ENCODE data around the gene CXCL1.

The CXCL1 gene

GRCh38 chr4:73852771-73853170 is 16.4 kb upstream of the CXCL1 start:
- TF ChIP-seq CTCF (IDR thresholded peaks at IDR 0.05; ENCODE audit: insufficient read depth, low read length) (no peak), GABPA (IDR thresholded peaks at IDR 0.05; ENCODE audit: low read depth) (no peak), SPI1 (IDR thresholded peaks at IDR 0.05; ENCODE audit: borderline replicate concordance, low read depth) (no peak), POLR2AphosphoS5 (IDR thresholded peaks at IDR 0.05; ENCODE audit: low read depth) (no peak), REST (IDR thresholded peaks at IDR 0.05; ENCODE audit: insufficient replicate concordance, low read depth) (no peak)
- H3K4me3 ChIP-seq (replicated peaks; ENCODE audit: insufficient read depth, low read length), result no peak overlapping the region
- no peak overlapping the region; the same call in 1 of the 2 replicates for H3K27ac ChIP-seq (replicated peaks)
- no peak for DNase-seq (ENCODE audit: low read depth in 1 of 2, low spot score in 1 of 2)
- no peaks in the 10 kb centered on the region for H3K27me3 ChIP-seq (ENCODE audit: insufficient read depth, poor library complexity, severe bottlenecking)

GRCh38 chr4:73853246-73853704 is 15.9 kb upstream of the CXCL1 start, which contains the start of gene PF4V1:
PF4V1 (plus strand) TSS chr4:73853296; CDS start chr4:73853363, 67 bp downstream.
- no peak for DNase-seq (ENCODE audit: low read depth in 1 of 2, low spot score in 1 of 2)
- TF ChIP-seq GABPA (IDR thresholded peaks at IDR 0.05; ENCODE audit: low read depth) (no peak), REST (IDR thresholded peaks at IDR 0.05; ENCODE audit: insufficient replicate concordance, low read depth) (no peak), POLR2AphosphoS5 (IDR thresholded peaks at IDR 0.05; ENCODE audit: low read depth) (no peak), SPI1 (IDR thresholded peaks at IDR 0.05; ENCODE audit: borderline replicate concordance, low read depth) (no peak), CTCF (IDR thresholded peaks at IDR 0.05; ENCODE audit: insufficient read depth, low read length) (no peak)
- no peak within 1 kb of the TSS for H3K4me3 ChIP-seq (replicated peaks; ENCODE audit: insufficient read depth, low read length)

GRCh38 chr4:73853718-73854473 is 15.3 kb upstream of the CXCL1 start:
- H3K4me3 ChIP-seq (replicated peaks; ENCODE audit: insufficient read depth, low read length), result no peak overlapping the region
- H3K27ac ChIP-seq (replicated peaks), result no peak overlapping the region
- no peak for DNase-seq (ENCODE audit: low read depth in 1 of 2, low spot score in 1 of 2)
- no peaks in the 10 kb centered on the region for H3K27me3 ChIP-seq (ENCODE audit: insufficient read depth, poor library complexity, severe bottlenecking)
- TF ChIP-seq REST (IDR thresholded peaks at IDR 0.05; ENCODE audit: insufficient replicate concordance, low read depth) (no peak), POLR2AphosphoS5 (IDR thresholded peaks at IDR 0.05; ENCODE audit: low read depth) (no peak), SPI1 (IDR thresholded peaks at IDR 0.05; ENCODE audit: borderline replicate concordance, low read depth) (no peak), CTCF (IDR thresholded peaks at IDR 0.05; ENCODE audit: insufficient read depth, low read length) (no peak), GABPA (IDR thresholded peaks at IDR 0.05; ENCODE audit: low read depth) (no peak)

More at GRCh38 chr4:73853246-73853704, 15.9 kb upstream of the CXCL1 start, which contains the start of gene PF4V1:
- H3K27me3 ChIP-seq (ENCODE audit: insufficient read depth, poor library complexity, severe bottlenecking), result no peaks in the 10 kb centered on the region
- no peak within 1 kb of the TSS; the same call in 1 of the 2 replicates for H3K27ac ChIP-seq (replicated peaks)

All from HL-60 (cell line).